ENCODE measurements around the gene PRMT5.
A peak's percentile ranks its signal among the peaks of the same experiment; 100 is the strongest.
"Not testable (repeated sequence)": the region's sequence is repeated elsewhere in the genome, so short reads cannot be mapped to it uniquely, and the experiment has no call there.

The PRMT5 gene

GRCh38 chr14:22962061-22962676 lies 33.0 kb upstream of the PRMT5 start:
- Histone ChIP-seq H2AFZ (ENCODE audit: low read depth, low read length) (no peak overlapping the region), H3K36me3 (ENCODE audit: insufficient read depth, low read length) (no peaks in the 10 kb centered on the region), H3K9me3 (ENCODE audit: low read length) (no peaks in the 10 kb centered on the region), H3K27me3 (ENCODE audit: insufficient read depth, low read length) (no peaks in the 10 kb centered on the region), H3K4me3 (ENCODE audit: low read length) (no peak overlapping the region), H3K4me1 (ENCODE audit: insufficient read depth, low read length) (no peaks in the 10 kb centered on the region)

- Histone ChIP-seq H3K4me3 (ENCODE audit: low read length) (peak overlapping the region; percentile 54), H2AFZ (ENCODE audit: low read depth, low read length) (peak overlapping the region; percentile 98), H3K27me3 (ENCODE audit: insufficient read depth, low read length) (no peaks in the 10 kb centered on the region), H3K4me1 (ENCODE audit: insufficient read depth, low read length) (peaks cover 11% of the 10 kb centered on the region), H3K9me3 (ENCODE audit: low read length) (no peaks in the 10 kb centered on the region), H3K36me3 (ENCODE audit: insufficient read depth, low read length) (peaks cover 20% of the 10 kb centered on the region)
Measured at GRCh38 chr14:22955702-22956569, 26.8 kb upstream of the PRMT5 start.

GRCh38 chr14:22952418-22952817 lies 23.2 kb upstream of the PRMT5 start:
- Histone ChIP-seq H3K27me3 (ENCODE audit: insufficient read depth, low read length) (no peaks in the 10 kb centered on the region), H3K4me3 (ENCODE audit: low read length) (no peak overlapping the region), H3K4me1 (ENCODE audit: insufficient read depth, low read length) (peaks cover 11% of the 10 kb centered on the region), H3K9me3 (ENCODE audit: low read length) (no peaks in the 10 kb centered on the region), H3K36me3 (ENCODE audit: insufficient read depth, low read length) (peaks cover 42% of the 10 kb centered on the region), H2AFZ (ENCODE audit: low read depth, low read length) (no peak overlapping the region)

- H3K27me3 ChIP-seq (ENCODE audit: insufficient read depth, low read length); H3K9me3 ChIP-seq (ENCODE audit: low read length); H2AFZ ChIP-seq (ENCODE audit: low read depth, low read length); H3K4me3 ChIP-seq (ENCODE audit: low read length): not testable (repeated sequence)
- Histone ChIP-seq H3K36me3 (ENCODE audit: insufficient read depth, low read length) (peaks cover 47% of the 10 kb centered on the region), H3K4me1 (ENCODE audit: insufficient read depth, low read length) (peaks cover 11% of the 10 kb centered on the region)
Measured at GRCh38 chr14:22951795-22952194, 22.6 kb upstream of the PRMT5 start.

- no peaks in the 10 kb centered on the region for H3K4me1 ChIP-seq (ENCODE audit: insufficient read depth, low read length)
- no peak overlapping the region for H3K4me3 ChIP-seq (ENCODE audit: low read length)
- H3K36me3 ChIP-seq (ENCODE audit: insufficient read depth, low read length), result peaks cover 43% of the 10 kb centered on the region
- H3K27me3 ChIP-seq (ENCODE audit: insufficient read depth, low read length), result no peaks in the 10 kb centered on the region
- no peaks in the 10 kb centered on the region for H3K9me3 ChIP-seq (ENCODE audit: low read length)
- no peak overlapping the region for H2AFZ ChIP-seq (ENCODE audit: low read depth, low read length)
Measured at GRCh38 chr14:22945642-22946041, 16.5 kb upstream of the PRMT5 start.

- Histone ChIP-seq H3K27me3 (ENCODE audit: insufficient read depth, low read length) (no peaks in the 10 kb centered on the region), H3K9me3 (ENCODE audit: low read length) (no peaks in the 10 kb centered on the region), H3K36me3 (ENCODE audit: insufficient read depth, low read length) (peaks cover 14% of the 10 kb centered on the region), H3K4me1 (ENCODE audit: insufficient read depth, low read length) (no peaks in the 10 kb centered on the region), H3K4me3 (ENCODE audit: low read length) (no peak overlapping the region), H2AFZ (ENCODE audit: low read depth, low read length) (no peak overlapping the region)
Measured at GRCh38 chr14:22939684-22940083, 10.5 kb upstream of the PRMT5 start.

GRCh38 chr14:22935156-22935555 lies 6.0 kb upstream of the PRMT5 start:
- Histone ChIP-seq H3K36me3 (ENCODE audit: insufficient read depth, low read length) (peaks cover 4% of the 10 kb centered on the region), H3K9me3 (ENCODE audit: low read length) (no peaks in the 10 kb centered on the region), H2AFZ (ENCODE audit: low read depth, low read length) (no peak overlapping the region), H3K4me3 (ENCODE audit: low read length) (no peak overlapping the region), H3K4me1 (ENCODE audit: insufficient read depth, low read length) (peaks cover 5% of the 10 kb centered on the region), H3K27me3 (ENCODE audit: insufficient read depth, low read length) (no peaks in the 10 kb centered on the region)

GRCh38 chr14:22932146-22932545 lies 3.0 kb upstream of the PRMT5 start:
- peaks cover 21% of the 10 kb centered on the region for H3K4me1 ChIP-seq (ENCODE audit: insufficient read depth, low read length)
- H2AFZ ChIP-seq (ENCODE audit: low read depth, low read length), result no peak overlapping the region
- H3K36me3 ChIP-seq (ENCODE audit: insufficient read depth, low read length), result peaks cover 3% of the 10 kb centered on the region
- no peak overlapping the region for H3K4me3 ChIP-seq (ENCODE audit: low read length)
- no peaks in the 10 kb centered on the region for H3K9me3 ChIP-seq (ENCODE audit: low read length)
- no peaks in the 10 kb centered on the region for H3K27me3 ChIP-seq (ENCODE audit: insufficient read depth, low read length)

- Histone ChIP-seq H3K4me1 (ENCODE audit: insufficient read depth, low read length) (peaks cover 21% of the 10 kb centered on the region), H3K36me3 (ENCODE audit: insufficient read depth, low read length) (peaks cover 20% of the 10 kb centered on the region), H3K4me3 (ENCODE audit: low read length) (peak overlapping the region; percentile 89), H3K9me3 (ENCODE audit: low read length) (no peaks in the 10 kb centered on the region), H3K27me3 (ENCODE audit: insufficient read depth, low read length) (no peaks in the 10 kb centered on the region), H2AFZ (ENCODE audit: low read depth, low read length) (peak overlapping the region; percentile 79)
Measured at GRCh38 chr14:22929961-22930364, 787 bp upstream of the PRMT5 start.

GRCh38 chr14:22928237-22929103 lies 706 bp downstream of the PRMT5 start:
- Histone ChIP-seq H3K27me3 (ENCODE audit: insufficient read depth, low read length) (no peaks in the 10 kb centered on the region), H2AFZ (ENCODE audit: low read depth, low read length) (peak overlapping the region; percentile 41), H3K36me3 (ENCODE audit: insufficient read depth, low read length) (peaks cover 33% of the 10 kb centered on the region), H3K4me1 (ENCODE audit: insufficient read depth, low read length) (peaks cover 16% of the 10 kb centered on the region), H3K4me3 (ENCODE audit: low read length) (peak overlapping the region; percentile 89), H3K9me3 (ENCODE audit: low read length) (no peaks in the 10 kb centered on the region)

GRCh38 chr14:22926316-22926715 lies 2.9 kb downstream of the PRMT5 start:
- Histone ChIP-seq H2AFZ (ENCODE audit: low read depth, low read length) (no peak overlapping the region), H3K27me3 (ENCODE audit: insufficient read depth, low read length) (no peaks in the 10 kb centered on the region), H3K4me1 (ENCODE audit: insufficient read depth, low read length) (peaks cover 16% of the 10 kb centered on the region), H3K36me3 (ENCODE audit: insufficient read depth, low read length) (peaks cover 50% of the 10 kb centered on the region), H3K9me3 (ENCODE audit: low read length) (no peaks in the 10 kb centered on the region), H3K4me3 (ENCODE audit: low read length) (no peak overlapping the region)

GRCh38 chr14:22925513-22925912 lies 3.7 kb downstream of the PRMT5 start:
- peaks cover 58% of the 10 kb centered on the region for H3K36me3 ChIP-seq (ENCODE audit: insufficient read depth, low read length)

GRCh38 chr14:22923746-22924145 lies 5.4 kb downstream of the PRMT5 start:
- Histone ChIP-seq H3K4me1 (ENCODE audit: insufficient read depth, low read length) (peaks cover 15% of the 10 kb centered on the region), H2AFZ (ENCODE audit: low read depth, low read length) (no peak overlapping the region), H3K9me3 (ENCODE audit: low read length) (no peaks in the 10 kb centered on the region), H3K4me3 (ENCODE audit: low read length) (no peak overlapping the region), H3K36me3 (ENCODE audit: insufficient read depth, low read length) (peaks cover 65% of the 10 kb centered on the region), H3K27me3 (ENCODE audit: insufficient read depth, low read length) (no peaks in the 10 kb centered on the region)

More at GRCh38 chr14:22925513-22925912, 3.7 kb downstream of the PRMT5 start:
- no peaks in the 10 kb centered on the region for H3K9me3 ChIP-seq (ENCODE audit: low read length)
- no peak overlapping the region for H2AFZ ChIP-seq (ENCODE audit: low read depth, low read length)
- H3K27me3 ChIP-seq (ENCODE audit: insufficient read depth, low read length), result no peaks in the 10 kb centered on the region
- H3K4me3 ChIP-seq (ENCODE audit: low read length), result no peak overlapping the region
- H3K4me1 ChIP-seq (ENCODE audit: insufficient read depth, low read length), result peaks cover 16% of the 10 kb centered on the region
